HepG2 (cell line): Measurements from ENCODE around the gene TMX2. TPM values are rescaled to one million over a fixed set of nuclear protein-coding genes. Genes with fewer than 3 reads are reported as not detected.

ENCODE experiments used
- CBX2 ChIP-seq, 2 experiments: fragments of 200-600 bp in 1 of 2; sonication (generic); formaldehyde crosslinking in 1 of 2; IDR thresholded peaks; 2 replicates each; pipeline versions ENCODE4 v1.7.0 to v1.8.1; 2018 to 2022; ENCODE audit warnings: low read depth in 2 of 2, low read length in 1 of 2, mild to moderate bottlenecking in 1 of 2, missing genetic modification reagents in 1 of 2
- DMAP1 ChIP-seq: IDR thresholded peaks from 2 replicates; pipeline ENCODE4 v1.6.1; 2016
- JDP2 ChIP-seq: sonication (generic); formaldehyde crosslinking; IDR thresholded peaks from 2 replicates; pipeline ENCODE4 v1.8.1; 2022; ENCODE audit warnings: missing genetic modification reagents, borderline replicate concordance
- LBX2 ChIP-seq: sonication (generic); formaldehyde crosslinking; IDR thresholded peaks from 2 replicates; pipeline ENCODE4 v1.5.0; 2020; ENCODE audit warnings: missing genetic modification reagents, mild to moderate bottlenecking, borderline replicate concordance
- PRDM4 ChIP-seq: sonication (generic); formaldehyde crosslinking; IDR thresholded peaks from 2 replicates; pipeline ENCODE4 v1.9.0; 2021; ENCODE audit warnings: missing genetic modification reagents, borderline replicate concordance
- TAF15 ChIP-seq: fragments of 200-400 bp; formaldehyde crosslinking; IDR thresholded peaks from one replicate; pipeline ENCODE4 v1.6.1; 2018; ENCODE audit warnings: mild to moderate bottlenecking, low read depth, low read length; ENCODE audit not compliant: poor library complexity, severe bottlenecking
- ZBTB34 ChIP-seq: sonication (generic); formaldehyde crosslinking; IDR thresholded peaks from 2 replicates; pipeline ENCODE4 v1.8.0; 2022; ENCODE audit warnings: mild to moderate bottlenecking, missing genetic modification reagents
- ZFP82 ChIP-seq: sonication (generic); formaldehyde crosslinking; IDR thresholded peaks from 2 replicates; pipeline ENCODE4 v1.5.1; 2020; ENCODE audit warnings: mild to moderate bottlenecking, missing genetic modification reagents, borderline replicate concordance
- ZFP90 ChIP-seq: sonication (generic); formaldehyde crosslinking; IDR thresholded peaks from 2 replicates; pipeline ENCODE4 v1.8.0; 2022; ENCODE audit warnings: missing genetic modification reagents, mild to moderate bottlenecking, inconsistent platforms, borderline replicate concordance
- ZNF234 ChIP-seq: sonication (generic); formaldehyde crosslinking; conservative IDR thresholded peaks from 2 replicates; pipeline ENCODE4 v1.5.1; 2020; ENCODE audit warnings: mild to moderate bottlenecking, missing genetic modification reagents
- ZNF576 ChIP-seq: sonication (generic); formaldehyde crosslinking; IDR thresholded peaks from 2 replicates; pipeline ENCODE4 v1.4.0; 2020; ENCODE audit warnings: mild to moderate bottlenecking, missing genetic modification reagents
- polyA plus RNA-seq, 8 experiments: library from polyadenylated mRNA; depleted of rRNA in 3 of 8; stranded (reverse) in 7 of 8; unstranded in 1 of 8; fragments of >200 nt; fragmentation: Illumina TruSeq in 4 of 8; extraction: Trizol in 4 of 8; gene quantifications; 2 replicates each; pipeline versions ENCODE4 v1.2.1 to v1.2.3, GENCODE V29; 2011 to 2016; ENCODE audit warnings: low read depth in 4 of 8, missing spikeins in 1 of 8, mixed read lengths in 1 of 8; ENCODE audit not compliant: insufficient read depth in 1 of 8
- total RNA-seq, 5 experiments: library from RNA; depleted of rRNA; stranded (reverse); fragments of >200 nt; fragmentation: Illumina TruSeq; extraction: Trizol; gene quantifications; 2 replicates each; pipeline ENCODE4 v1.2.3, GENCODE V29; 2016; ENCODE audit warnings: low read depth in 1 of 5
- TF ChIP-seq, protein P1 (sequence below), 2 experiments: sonication (generic) in 1 of 2; formaldehyde crosslinking in 1 of 2; IDR thresholded peaks; 2 replicates each; pipeline versions ENCODE4 v1.6.1 to v1.9.0; 2014 to 2022; ENCODE audit warnings: antibody characterized with exemption in 1 of 2, borderline replicate concordance in 1 of 2, inconsistent platforms in 1 of 2, low read depth in 1 of 2, missing genetic modification reagents in 1 of 2
- TF ChIP-seq, protein P2 (sequence below): sonication (generic); formaldehyde crosslinking; IDR thresholded peaks from 2 replicates; pipeline ENCODE4 v1.4.0; 2020; ENCODE audit warnings: mild to moderate bottlenecking, low read depth, missing genetic modification reagents

Gene TMX2
- total and polyA plus RNA-seq, 2 of the 13 experiments (the other 11 are each of a cell fraction or from before 2014, with no cell fraction given): 84.5 to 129 TPM

- TF ChIP-seq, protein P1, sequence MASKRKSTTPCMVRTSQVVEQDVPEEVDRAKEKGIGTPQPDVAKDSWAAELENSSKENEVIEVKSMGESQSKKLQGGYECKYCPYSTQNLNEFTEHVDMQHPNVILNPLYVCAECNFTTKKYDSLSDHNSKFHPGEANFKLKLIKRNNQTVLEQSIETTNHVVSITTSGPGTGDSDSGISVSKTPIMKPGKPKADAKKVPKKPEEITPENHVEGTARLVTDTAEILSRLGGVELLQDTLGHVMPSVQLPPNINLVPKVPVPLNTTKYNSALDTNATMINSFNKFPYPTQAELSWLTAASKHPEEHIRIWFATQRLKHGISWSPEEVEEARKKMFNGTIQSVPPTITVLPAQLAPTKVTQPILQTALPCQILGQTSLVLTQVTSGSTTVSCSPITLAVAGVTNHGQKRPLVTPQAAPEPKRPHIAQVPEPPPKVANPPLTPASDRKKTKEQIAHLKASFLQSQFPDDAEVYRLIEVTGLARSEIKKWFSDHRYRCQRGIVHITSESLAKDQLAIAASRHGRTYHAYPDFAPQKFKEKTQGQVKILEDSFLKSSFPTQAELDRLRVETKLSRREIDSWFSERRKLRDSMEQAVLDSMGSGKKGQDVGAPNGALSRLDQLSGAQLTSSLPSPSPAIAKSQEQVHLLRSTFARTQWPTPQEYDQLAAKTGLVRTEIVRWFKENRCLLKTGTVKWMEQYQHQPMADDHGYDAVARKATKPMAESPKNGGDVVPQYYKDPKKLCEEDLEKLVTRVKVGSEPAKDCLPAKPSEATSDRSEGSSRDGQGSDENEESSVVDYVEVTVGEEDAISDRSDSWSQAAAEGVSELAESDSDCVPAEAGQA (IDR thresholded peaks at IDR 0.05; ENCODE audit: low read depth): no peak
- TF ChIP-seq, protein P1 (CRISPR knock-in tag; IDR thresholded peaks at IDR 0.05; ENCODE audit: borderline replicate concordance): no peak
- no peak for TF ChIP-seq ZNF576
- TF ChIP-seq JDP2 (CRISPR knock-in tag): no peak
- TF ChIP-seq, protein P2, sequence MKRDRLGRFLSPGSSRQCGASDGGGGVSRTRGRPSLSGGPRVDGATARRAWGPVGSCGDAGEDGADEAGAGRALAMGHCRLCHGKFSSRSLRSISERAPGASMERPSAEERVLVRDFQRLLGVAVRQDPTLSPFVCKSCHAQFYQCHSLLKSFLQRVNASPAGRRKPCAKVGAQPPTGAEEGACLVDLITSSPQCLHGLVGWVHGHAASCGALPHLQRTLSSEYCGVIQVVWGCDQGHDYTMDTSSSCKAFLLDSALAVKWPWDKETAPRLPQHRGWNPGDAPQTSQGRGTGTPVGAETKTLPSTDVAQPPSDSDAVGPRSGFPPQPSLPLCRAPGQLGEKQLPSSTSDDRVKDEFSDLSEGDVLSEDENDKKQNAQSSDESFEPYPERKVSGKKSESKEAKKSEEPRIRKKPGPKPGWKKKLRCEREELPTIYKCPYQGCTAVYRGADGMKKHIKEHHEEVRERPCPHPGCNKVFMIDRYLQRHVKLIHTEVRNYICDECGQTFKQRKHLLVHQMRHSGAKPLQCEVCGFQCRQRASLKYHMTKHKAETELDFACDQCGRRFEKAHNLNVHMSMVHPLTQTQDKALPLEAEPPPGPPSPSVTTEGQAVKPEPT (CRISPR knock-in tag): no peak
- TF ChIP-seq ZFP82 (CRISPR knock-in tag): no peak
- no peak for TF ChIP-seq PRDM4
- TF ChIP-seq ZBTB34 (CRISPR knock-in tag): no peak
- TF ChIP-seq ZFP90 (CRISPR knock-in tag): no peak
- TF ChIP-seq LBX2 (CRISPR knock-in tag): no peak
- TF ChIP-seq CBX2 (IDR thresholded peaks at IDR 0.05; ENCODE audit: low read depth, low read length): no peak
- TF ChIP-seq CBX2 (CRISPR knock-in tag; IDR thresholded peaks at IDR 0.05; ENCODE audit: low read depth): no peak
- TF ChIP-seq TAF15: no peak
- no peak; the same call in 1 of the 2 replicates for TF ChIP-seq DMAP1 (CRISPR knock-in tag)
- TF ChIP-seq ZNF234 (CRISPR knock-in tag): no peak
Measured at GRCh38 chr11:57778318-57779037, 66.1 kb downstream of the TMX2 start (continued).
